ENCODE data around the gene RYR2.

GRCh38 chr1:237877631-237878030, 835.6 kb downstream of the RYR2 start:
- TF ChIP-seq CTCF (IDR thresholded peaks at IDR 0.05) (no peak), POLR2A (IDR thresholded peaks at IDR 0.05) (no peak), EP300 (IDR thresholded peaks at IDR 0.05) (no peak), POLR2AphosphoS5 (IDR thresholded peaks at IDR 0.05) (no peak)
